GM19397 (cell line): ENCODE data around the gene FBLN1.

Source experiments
- ATAC-seq: cut with Tn5 transposase; IDR thresholded peaks from one replicate; pipeline ENCODE4 v1.9.1; 2021; ENCODE audit warnings: mild to moderate bottlenecking, moderate library complexity; ENCODE audit not compliant: unreplicated experiment

Gene FBLN1

DNA sequence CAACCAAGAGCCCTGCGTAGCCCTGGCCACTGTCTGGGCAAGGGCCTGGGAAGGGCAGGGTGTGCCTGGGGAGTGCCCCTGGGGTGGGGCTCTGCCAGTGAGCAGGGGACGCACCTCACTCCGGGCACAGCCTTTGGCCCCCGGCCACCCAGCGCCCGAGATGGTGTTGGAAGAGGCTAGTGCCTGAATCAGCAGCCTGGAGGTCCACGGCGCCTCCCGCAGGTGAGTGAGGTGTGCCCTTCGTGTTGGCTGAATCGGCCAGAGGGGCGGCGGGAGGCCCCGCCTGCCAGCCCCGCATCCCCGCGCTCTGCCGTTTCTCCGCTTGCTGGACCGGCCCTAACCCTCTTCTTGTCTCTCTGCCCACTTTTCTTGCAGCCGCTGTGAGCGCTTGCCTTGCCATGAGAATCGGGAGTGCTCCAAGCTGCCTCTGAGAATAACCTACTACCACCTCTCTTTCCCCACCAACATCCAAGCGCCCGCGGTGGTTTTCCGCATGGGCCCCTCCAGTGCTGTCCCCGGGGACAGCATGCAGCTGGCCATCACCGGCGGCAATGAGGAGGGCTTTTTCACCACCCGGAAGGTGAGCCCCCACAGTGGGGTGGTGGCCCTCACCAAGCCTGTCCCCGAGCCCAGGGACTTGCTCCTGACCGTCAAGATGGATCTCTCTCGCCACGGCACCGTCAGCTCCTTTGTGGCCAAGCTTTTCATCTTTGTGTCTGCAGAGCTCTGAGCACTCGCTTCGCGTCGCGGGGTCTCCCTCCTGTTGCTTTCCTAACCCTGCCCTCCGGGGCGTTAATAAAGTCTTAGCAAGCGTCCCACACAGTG is 60.1 kb downstream of the FBLN1 start:
- ATAC-seq, result no peak

DNA sequence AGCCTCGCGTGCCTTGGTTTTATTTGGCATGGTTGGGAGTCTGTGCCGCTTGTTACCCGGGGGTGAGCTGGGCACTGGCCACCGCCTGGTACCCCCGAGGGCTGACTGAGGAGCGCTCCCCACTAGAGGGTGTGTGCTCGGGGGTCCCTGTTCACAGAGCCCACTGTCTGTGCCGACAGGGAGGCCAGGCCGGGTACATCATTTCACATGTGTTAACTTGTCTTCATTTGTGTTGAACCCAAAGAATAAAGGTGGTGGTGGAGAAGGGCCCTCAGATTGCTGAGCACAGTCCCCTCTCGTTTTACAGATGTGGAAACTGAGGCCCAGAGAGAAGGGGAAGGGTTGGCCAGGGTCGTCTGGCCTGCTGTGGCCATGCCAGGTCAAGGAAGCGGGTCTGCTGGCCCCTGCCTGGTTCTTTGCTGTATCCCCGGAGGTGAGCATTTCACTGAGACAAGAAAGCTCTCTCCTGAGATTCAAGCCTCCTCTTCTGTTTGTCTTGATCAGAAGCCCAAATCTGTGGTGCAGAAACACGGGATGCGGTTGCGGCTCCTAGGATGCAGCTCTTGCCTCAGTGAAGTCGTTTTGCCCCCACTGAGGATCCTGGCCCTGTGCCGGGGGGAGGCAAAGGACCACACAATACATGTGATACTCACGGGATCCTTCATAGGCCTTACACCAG is 60.8 kb downstream of the FBLN1 start:
- no peak for ATAC-seq

DNA sequence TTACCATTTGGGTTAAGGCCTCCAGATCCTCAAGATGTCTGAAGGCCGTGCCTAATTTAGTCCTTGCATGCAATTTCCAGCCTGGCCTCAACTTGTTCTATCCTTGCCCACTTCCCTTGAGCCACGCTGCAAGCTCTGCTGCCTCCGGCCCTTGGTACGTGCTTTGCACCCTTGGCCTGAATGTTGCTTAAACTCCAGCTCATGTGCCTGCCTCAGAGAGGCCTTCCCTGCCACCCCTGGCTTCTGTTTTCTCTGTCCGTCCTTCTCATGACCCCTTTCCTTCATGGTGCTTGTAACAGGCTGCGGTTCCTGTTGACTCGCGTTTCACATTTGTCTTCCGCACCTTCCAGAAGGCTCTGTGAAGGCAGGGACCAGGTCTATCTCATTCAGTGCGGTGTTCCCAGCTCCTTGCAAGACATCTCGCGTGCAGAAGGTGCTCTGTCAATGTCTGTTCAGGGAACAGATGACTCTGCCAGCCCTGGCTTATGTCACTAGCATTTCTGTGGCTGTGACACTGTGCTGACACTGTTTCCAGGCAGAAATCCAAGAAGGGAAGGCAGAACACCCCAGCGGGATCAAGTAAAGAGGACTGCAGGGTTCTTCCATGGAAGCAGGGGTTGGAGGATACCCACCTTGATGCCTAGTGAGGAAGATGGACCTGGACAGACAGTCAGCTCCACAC is 61.8 kb downstream of the FBLN1 start:
- ATAC-seq, result no peak

DNA sequence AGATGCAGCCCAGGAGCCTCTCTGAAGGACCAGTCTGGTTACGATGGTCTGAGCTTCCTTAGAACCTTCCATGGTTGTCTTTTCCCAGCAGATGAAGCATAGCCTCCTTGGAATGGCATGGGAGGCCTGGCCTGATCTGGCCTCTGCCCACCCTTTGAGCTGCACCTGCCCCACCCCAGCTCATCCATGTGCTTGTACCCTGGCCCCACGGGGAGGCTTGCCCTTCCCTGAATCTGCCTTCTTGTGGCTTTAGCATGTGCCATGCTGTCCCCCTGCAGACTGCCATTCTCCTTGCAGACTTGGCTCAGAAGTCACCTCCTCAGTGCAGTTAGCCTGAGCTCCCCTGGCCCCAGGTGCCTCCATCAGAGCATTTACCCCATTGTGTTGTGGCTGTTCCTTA is 62.5 kb downstream of the FBLN1 start:
- no peak for ATAC-seq

DNA sequence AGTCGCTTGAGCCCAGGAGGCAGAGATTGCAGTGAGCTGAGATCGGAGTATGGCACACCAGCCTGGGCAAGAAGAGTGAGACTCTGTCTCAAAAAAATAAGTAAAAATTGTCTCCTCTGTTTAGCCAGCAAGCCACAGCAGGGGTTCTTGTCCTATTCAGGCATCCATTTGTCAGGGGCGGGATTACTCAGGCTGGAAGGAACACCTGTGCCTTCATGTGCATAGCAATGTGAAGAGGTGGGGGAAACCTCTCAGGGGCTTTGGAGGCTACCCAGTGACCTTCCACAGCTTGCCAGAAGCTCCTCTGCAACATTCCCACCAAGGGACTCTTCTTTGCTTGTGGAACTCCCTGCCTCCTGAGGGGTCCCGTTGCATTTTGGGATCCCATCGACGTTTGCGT is 63.3 kb downstream of the FBLN1 start:
- ATAC-seq, result no peak

DNA sequence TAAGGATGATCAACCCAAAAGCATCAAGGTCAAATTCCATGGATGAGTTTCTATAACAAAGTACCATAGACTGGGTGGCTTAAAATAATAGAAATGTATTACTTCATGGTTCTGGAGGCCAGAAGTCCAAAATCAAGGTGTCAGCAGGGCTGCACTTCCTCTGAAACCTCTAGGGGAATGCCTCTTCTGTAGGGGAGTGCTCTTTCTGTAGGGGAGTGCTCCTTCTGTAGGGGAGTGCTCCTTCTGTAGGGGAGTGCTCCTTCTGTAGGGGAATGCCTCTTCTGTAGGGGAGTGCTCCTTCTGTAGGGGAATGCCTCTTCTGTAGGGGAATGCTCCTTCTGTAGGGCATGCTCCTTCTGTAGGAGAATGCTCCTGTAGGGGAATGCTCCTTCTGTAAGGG is 65.5 kb downstream of the FBLN1 start:
- no peak for ATAC-seq

DNA sequence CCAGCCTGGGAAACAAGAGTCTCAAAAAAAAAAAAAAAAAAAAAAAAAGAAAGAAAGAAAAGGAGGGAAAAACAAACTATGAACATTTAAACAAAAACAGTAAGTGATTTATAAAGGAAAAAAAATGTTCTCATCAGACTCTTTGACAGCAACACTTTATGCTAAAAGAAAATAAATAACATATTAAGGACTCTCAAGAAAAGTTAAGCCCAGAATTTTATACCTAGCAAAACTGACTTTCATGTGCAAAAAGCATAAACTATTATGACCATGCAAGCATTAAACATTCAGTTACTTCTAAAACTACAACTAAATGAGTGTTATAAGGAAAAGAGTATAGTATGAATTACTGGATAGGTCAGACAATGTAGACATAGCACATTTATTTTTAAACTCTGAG is 68.4 kb downstream of the FBLN1 start:
- no peak for ATAC-seq

DNA sequence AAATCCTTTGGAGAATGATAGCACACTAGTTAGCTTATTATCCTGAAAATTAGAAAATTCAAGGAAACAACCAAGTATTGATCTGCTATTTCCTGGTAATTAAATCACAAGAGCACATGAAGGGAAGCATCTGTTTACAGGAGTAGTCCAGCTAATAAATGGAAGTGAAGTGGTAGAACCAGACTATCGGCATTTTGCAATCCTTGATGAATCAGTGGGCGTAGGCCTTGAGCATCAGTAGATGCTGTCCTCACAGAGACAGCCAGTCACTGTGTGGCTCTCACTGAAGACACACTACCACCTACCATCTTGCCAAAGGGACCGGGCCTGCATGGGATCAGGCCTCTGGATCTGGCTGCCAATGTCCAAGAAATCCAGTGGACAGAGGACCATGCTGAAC is 69.8 kb downstream of the FBLN1 start:
- no peak for ATAC-seq

DNA sequence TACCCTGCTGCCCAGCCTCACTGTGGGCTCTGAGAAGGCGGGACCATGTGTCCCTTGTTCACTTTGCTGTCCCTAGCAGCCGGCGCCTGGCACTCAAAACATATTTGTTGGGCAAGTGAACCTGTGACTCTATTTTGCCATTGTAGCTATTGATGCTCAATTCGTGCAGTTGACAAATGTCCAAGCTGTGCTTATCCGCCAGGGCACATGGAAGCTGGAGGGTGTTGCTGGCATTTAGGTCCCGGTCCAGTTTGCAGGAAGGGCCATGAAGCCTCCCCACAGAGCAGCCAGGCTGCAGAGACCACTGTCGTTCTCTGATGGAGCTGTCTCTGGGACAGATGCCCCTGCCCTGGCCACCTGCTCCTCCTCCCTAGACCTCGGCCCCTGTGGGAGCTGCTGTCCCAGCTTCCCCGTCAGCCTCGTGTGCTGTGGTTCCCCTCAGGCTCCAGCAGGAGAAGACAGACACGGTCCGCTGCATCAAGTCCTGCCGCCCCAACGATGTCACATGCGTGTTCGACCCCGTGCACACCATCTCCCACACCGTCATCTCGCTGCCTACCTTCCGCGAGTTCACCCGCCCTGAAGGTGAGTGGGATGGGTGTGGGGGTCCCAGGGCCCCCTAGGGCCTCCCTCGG is 71.5 kb downstream of the FBLN1 start:
- no peak for ATAC-seq

DNA sequence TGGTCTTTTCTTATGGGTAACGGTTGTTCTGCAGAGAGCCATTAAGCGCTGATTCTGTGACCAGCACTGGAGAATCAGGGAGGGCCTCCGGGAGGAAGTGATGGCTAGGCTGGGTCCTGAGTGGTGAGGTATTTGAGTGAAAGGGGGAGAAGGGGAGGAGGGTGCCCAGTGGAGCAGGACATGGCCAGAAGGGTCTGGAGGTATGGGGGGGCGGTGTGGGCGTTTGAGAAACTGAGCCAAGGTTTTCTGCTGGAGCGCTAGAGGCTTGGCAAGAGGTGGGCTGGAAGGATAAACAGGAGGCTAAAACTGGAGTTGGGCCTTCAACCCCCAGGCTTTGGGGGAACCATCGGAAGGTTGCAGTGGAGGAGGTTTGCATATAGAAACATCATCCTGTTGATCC is 72.5 kb downstream of the FBLN1 start:
- no peak for ATAC-seq

DNA sequence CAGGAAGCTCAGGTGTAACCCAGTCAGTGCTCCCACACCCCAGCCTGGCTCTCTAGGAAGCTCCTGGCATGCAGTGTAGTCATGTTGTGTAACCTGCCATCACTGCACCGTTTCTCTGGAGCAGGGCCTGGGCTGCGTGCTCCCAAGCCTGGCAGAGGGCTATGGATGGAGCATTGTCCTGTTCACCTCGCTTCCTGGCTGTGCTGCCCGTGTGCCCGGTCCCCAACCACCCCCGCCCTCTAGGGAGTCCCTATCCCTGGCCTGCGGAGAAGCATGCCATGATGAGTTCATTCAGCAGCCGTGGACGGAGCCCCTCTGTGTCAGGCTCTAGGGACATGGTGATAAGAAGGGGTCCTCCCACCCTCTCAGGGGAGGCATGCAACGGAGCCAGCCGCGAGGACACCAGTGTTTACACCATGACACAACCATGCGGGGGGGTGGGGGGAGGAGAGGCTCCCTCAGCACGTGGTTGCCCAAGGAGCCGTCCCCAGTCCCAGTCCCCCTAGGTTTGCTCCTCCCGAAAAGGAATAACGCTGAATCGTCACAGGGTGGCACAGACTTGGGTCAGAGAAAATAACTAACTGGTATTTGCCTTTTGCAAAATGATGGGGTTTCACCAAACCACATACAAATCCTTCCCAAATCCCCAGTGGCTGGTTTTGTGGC is 73.1 kb downstream of the FBLN1 start:
- ATAC-seq, result no peak

DNA sequence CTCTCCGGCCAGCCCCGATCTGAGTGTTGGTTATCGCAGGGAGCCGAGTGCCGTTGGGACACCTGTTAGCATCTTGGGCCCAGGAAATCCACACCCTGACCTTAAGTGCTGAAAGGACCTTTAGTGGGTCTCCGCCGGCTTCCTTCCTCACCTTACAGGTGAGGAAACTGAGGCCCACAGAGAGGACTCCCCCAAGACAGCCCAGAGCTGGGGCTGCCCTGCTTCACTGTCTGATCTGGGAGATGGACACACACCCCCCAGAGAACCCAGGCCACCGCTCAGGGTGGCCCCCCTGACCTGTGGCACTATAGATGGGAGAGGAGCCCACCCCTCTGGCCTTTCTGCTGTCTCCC is 73.6 kb downstream of the FBLN1 start:
- ATAC-seq, result no peak

DNA sequence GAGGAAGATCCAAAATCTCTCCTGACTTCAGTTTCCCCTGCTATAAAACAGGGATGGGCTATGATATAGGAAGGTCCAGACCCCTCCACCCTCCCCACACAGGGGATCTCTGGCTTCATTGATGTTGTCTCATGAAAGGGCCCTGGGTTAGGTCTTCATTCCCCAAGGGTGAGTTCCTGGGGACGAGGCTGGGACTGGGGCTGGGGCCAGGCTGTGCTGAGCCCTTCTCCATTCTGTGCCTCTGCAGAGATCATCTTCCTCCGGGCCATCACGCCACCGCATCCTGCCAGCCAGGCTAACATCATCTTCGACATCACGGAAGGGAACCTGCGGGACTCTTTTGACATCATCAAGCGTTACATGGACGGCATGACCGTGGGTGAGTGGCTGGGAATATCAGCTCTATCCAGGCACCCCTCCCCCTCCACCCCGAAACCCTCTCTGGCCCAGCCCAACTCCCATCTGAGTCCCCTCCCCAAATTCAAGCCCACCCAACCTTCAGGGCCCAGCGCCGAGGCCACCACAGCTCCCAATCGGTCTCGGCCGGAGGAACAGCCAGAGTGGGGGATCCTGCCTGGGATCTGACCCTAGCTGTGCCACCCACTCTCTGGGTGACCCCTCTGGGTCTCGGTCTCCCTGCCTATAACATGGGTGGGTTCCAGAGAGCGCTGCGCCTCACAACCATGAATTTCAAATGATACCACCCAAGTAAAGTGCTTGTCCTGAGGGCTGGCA is 74.2 kb downstream of the FBLN1 start:
- no peak for ATAC-seq

DNA sequence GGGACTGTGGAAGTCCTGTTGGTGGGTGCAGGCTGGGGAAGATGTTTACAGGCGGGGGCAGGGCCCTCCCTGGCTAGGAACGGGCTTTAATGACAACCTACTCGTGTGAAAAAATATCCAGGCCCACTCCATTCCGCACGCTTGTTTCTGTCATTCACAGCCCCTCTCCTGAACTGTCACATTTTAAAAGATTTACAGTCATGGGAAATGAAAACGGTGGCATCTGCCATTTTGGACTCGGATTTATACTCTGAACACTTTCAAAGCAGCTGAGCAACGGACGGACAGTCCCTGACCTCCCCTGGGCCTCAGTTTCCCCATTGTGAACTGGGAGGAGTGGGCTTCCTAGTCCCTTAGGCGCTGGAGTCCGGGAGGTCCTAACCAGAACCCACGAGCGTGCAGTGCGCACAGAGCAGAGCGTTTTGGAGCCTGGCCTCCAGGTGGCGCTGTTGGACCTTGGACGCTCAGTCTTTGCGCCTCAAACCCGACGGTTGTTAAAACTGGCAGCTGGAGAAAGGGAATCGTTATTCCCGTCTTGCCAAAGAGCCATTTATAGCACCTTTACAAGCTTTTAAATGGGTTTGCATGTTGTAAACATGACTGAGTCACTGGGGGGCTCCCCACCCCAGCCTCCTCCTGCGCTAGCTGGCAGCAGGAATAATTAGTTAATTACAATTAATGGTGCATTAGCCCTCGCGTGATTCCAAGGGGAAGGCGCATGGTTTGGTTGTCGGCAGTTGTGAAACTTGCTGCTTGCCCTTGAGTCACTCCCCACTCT is 75.3 kb downstream of the FBLN1 start:
- no peak for ATAC-seq

DNA sequence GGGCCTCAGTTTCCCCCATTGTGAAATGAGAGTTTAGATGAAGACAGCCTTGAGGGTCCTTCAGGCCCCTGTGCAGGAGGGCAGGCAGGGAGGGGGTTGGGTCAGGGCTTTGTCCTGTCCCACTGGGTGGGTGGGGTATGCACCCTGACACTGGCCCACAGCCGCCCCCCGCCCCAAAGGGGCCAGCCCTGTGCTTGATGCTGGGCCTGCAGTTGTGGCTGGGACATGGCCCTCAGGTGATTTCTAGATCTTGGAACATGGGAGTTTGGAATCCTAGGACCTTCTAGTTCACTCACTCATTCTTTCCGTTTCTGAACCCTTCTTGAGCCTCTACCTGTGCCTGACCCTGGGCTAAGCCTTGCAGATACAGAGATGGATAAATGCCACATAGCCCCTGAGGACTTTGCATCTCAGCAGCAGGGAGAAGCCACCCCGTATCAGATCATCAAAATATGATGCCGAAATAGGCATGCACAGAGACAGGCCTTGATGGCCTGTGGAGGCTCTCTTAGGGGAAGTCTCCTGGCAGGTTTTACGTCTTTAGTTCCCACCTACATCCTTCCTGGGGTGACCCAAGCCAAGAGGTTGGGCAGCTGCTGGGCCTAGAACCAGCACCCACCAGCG is 76.0 kb downstream of the FBLN1 start:
- no peak for ATAC-seq

DNA sequence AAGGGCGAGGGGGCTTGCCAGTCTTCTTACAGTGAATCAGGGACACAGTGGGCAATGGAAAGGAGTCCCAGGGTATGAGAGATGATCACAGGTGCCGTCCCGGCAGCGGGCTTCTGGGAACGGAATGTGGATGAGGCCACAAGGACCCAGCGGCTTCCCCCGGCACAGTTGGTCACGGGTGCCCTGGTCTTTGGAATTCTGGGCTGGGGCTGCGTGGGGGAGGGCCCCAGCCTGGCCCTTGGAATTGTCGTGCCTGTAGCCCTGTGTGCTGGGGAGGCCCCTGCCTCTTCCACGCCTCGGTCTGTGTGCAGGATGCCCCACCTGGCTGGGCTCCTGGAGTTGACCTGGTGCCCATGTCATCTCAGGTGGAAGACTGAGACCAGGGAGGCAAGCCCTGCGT is 76.6 kb downstream of the FBLN1 start:
- no peak for ATAC-seq

DNA sequence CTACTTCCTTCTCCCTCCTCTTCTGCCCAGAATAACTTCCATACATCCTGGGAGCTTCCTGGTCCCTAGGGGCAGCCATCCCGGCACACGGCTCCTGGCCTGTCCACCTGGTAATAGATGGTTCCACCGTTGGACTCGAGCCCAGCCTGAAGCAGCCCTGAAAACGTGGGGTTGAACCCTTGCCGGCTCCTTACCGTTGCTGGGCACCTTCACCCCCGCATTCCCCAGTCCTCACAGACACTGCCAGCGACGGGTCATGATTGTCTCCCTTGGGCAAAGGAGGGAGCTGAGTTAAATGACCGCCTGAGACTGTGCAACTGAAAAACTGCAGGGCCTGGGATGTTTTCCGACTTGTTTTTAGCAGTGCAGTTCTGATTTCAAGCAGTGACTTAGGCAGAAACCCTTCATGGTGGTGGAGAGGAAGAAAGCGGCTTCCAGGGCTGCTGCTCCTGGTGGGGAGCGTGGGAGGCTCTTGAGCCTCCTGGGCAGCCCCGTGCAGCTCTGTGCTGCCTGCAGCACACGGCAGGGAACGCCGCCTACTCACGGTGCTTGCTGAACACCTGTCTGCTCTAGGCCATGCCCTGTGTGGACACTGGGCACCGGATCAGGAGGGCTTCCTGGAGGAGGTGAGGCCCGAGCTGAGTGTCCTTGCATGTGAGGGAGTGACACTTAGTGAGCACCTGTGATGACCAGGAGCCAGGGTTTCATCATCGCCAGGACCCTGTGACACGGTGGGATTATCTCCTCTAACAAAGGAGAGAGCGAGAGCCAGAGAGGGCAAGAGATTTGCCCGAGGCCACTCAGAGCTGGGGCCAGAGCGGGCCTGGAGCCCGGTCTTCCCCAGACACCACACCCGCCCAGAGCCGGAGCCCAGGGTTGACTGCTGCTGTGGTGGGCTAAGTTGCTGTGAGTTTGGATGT is 77.4 kb downstream of the FBLN1 start:
- ATAC-seq, result no peak

DNA sequence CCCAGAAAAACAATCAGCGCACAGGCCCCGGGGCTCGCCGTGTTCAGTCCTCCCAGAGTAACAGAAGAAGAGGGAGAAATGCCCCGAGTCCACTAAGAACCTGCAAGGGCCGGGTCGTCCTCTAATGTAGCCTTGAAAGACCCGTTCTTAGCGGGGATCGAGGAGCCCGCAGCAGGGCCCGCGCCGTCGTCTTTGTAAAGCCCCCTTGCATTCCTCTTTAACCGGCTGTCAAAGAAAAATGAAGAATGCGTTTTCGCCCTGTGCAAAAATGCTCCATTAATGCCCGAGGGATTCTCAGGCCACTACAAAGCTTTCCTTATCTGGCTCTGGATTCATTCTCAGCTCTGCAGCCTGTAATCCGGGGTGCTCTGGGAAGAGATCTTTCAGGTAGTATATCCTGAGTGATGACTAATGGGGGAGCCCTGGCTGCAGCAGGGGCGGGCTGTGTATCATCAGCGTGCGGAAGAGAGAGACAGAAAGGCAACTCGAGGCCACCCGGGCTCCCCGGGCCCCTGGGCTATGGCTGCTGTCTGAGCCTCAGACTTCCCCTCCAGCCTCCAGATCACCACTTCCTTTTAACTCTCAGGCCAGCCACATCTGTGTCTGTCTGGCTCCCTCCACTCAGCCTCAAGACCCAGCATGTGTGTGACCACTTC is 78.2 kb downstream of the FBLN1 start:
- ATAC-seq, result no peak
